Measurements from ENCODE around the gene ALAS1. TPM values are rescaled to one million over a fixed set of nuclear protein-coding genes. Genes with fewer than 3 reads are reported as not detected.

ALAS1 gene
- total and polyA plus RNA-seq, 2 experiments from 2014 or later, result 17.8 to 42.8 TPM

DNA sequence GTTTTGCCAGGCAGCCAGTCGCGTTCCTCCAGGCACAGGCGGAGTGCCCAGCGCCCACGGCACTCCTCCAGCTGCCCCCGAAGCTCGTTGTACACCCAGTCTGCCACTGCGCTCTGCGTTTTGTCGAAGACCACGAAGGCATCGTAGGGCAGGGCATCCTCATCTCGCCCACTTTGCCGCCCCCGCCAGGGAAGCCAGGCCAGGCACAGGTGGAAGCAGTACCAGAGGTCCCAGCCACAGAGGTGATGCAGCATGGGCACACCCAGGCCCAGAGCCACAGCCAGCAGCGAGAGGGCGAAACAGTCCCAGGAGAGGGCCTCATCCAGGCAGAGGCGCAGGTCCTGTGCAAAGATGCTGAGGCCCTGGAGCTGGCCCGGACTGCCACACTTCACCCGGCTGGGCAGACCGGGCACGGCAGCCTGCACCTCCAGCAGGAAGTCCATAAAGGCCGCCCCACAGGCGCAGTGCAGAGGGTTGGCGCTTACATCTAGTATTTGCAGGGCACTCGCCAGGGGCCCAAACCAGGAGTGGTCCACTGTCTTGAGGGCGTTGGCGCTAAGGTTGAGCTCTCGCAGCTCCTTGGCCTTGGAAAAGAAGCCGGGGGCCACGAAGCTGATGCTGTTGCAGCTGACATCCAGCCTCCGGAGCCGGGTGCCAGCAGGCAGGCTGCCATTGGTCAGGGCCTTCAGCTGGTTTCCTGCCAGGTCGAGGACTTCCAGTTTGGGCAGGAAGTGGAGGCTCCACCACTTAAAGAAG is 23.8 kb downstream of the ALAS1 start (continued):
- TF ChIP-seq, protein P1, sequence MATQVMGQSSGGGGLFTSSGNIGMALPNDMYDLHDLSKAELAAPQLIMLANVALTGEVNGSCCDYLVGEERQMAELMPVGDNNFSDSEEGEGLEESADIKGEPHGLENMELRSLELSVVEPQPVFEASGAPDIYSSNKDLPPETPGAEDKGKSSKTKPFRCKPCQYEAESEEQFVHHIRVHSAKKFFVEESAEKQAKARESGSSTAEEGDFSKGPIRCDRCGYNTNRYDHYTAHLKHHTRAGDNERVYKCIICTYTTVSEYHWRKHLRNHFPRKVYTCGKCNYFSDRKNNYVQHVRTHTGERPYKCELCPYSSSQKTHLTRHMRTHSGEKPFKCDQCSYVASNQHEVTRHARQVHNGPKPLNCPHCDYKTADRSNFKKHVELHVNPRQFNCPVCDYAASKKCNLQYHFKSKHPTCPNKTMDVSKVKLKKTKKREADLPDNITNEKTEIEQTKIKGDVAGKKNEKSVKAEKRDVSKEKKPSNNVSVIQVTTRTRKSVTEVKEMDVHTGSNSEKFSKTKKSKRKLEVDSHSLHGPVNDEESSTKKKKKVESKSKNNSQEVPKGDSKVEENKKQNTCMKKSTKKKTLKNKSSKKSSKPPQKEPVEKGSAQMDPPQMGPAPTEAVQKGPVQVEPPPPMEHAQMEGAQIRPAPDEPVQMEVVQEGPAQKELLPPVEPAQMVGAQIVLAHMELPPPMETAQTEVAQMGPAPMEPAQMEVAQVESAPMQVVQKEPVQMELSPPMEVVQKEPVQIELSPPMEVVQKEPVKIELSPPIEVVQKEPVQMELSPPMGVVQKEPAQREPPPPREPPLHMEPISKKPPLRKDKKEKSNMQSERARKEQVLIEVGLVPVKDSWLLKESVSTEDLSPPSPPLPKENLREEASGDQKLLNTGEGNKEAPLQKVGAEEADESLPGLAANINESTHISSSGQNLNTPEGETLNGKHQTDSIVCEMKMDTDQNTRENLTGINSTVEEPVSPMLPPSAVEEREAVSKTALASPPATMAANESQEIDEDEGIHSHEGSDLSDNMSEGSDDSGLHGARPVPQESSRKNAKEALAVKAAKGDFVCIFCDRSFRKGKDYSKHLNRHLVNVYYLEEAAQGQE (IDR thresholded peaks at IDR 0.05; ENCODE audit: unreplicated experiment), result no peak
- no peak for TF ChIP-seq EZH2phosphoT487 (IDR thresholded peaks at IDR 0.05; ENCODE audit: unreplicated experiment)
- TF ChIP-seq NANOG (IDR thresholded peaks at IDR 0.05; ENCODE audit: borderline replicate concordance), result no peak
- TF ChIP-seq CREB1 (CRISPR knock-in tag; IDR thresholded peaks at IDR 0.05; ENCODE audit: low read depth), result no peak
- no peak for TF ChIP-seq EZH2 (IDR thresholded peaks at IDR 0.05; ENCODE audit: low read depth, unreplicated experiment)
- TF ChIP-seq ZNF331 (CRISPR knock-in tag; IDR thresholded peaks at IDR 0.05; ENCODE audit: low read depth), result no peak
- TF ChIP-seq CTCF (conservative IDR thresholded peaks at IDR 0.05; ENCODE audit: low read depth in 2 of 2), result no peak
- TF ChIP-seq STAT1 (IDR thresholded peaks at IDR 0.05; ENCODE audit: unreplicated experiment), result no peak

DNA sequence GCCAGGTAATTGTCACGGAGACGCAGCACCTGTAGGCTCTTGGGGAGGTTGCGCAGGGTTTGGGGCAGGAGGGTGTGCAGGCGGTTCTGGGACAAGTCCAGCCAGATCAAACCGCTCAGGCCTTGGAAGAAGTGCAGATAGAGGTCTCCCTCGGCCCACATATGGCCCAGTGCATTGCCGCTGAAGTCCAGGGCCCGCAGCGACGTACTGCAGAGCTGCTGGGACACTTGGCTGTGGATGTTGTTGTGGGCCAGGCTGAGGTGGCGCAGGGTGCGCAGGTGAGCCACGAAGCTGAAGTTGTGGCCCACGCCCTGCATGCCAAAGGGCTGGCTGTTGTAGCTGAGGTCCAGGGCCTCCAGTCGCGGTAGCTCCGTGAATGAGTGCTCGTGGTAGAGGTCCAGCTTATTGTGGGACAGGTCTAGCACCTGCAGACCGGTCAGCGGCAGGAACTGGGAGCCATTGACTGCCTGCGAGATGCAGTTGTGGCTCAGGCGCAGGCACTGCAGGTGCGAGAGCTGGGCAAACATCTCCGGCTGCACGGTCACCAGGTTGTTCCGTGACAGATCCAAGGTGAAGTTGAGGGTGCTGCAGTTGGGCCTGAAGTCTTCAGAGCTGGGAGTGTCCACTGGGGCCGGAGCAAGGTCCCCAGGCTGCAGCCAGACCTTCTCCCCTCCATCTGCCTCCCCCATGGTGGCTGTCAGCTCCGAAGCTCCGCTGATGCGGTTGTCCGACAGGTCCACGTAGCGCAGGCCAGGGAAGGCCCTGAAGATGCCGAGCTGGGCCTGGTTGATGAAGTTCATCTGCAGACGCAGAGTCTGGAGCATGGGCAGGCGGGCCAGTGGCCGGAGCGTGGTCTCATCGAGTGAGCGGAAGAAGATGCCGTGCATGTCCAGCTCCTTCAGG is 24.6 kb downstream of the ALAS1 start:
- Mint-ChIP-seq H3K4me3 (no peak overlapping the region), H3K4me1 (peaks cover 11% of the 10 kb centered on the region), H3K9me3 (no peaks in the 10 kb centered on the region), H3K27ac (no peak overlapping the region), H3K36me3 (ENCODE audit: low read depth) (no peaks in the 10 kb centered on the region; the same call in 2 of the 3 replicates), H3K27me3 (ENCODE audit: insufficient read depth, low read depth, poor library complexity) (peaks cover 15% of the 10 kb centered on the region)
- H3K36me3 ChIP-seq (ENCODE audit: insufficient read depth), result no peaks in the 10 kb centered on the region
- H3K27me3 ChIP-seq (ENCODE audit: insufficient read depth), result no peaks in the 10 kb centered on the region
- no peaks in the 10 kb centered on the region for H3K79me2 ChIP-seq (replicated peaks; ENCODE audit: insufficient read depth)
- H3K4me2 ChIP-seq, result no peak overlapping the region
- H3K4me1 ChIP-seq (ENCODE audit: insufficient read depth), result peaks cover 3% of the 10 kb centered on the region
- no peaks in the 10 kb centered on the region for H3K9me2 ChIP-seq (ENCODE audit: insufficient read depth)
- no peak overlapping the region for H3K27ac ChIP-seq (ENCODE audit: low read depth)
- no peak for DNase-seq (ENCODE audit: low spot score)
- ATAC-seq, result no peak
- no peak overlapping the region for H3K4me3 ChIP-seq
- H3F3A ChIP-seq (replicated peaks; ENCODE audit: low read depth), result no peaks in the 10 kb centered on the region
- H4K20me1 ChIP-seq (replicated peaks; ENCODE audit: insufficient read depth), result no peaks in the 10 kb centered on the region
- no peak overlapping the region for H2AFZ ChIP-seq
- TF ChIP-seq, protein P2, sequence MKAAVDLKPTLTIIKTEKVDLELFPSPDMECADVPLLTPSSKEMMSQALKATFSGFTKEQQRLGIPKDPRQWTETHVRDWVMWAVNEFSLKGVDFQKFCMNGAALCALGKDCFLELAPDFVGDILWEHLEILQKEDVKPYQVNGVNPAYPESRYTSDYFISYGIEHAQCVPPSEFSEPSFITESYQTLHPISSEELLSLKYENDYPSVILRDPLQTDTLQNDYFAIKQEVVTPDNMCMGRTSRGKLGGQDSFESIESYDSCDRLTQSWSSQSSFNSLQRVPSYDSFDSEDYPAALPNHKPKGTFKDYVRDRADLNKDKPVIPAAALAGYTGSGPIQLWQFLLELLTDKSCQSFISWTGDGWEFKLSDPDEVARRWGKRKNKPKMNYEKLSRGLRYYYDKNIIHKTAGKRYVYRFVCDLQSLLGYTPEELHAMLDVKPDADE (IDR thresholded peaks at IDR 0.05), result no peak
- TF ChIP-seq EZH2phosphoT487 (IDR thresholded peaks at IDR 0.05; ENCODE audit: unreplicated experiment) (no peak), ZNF331 (CRISPR knock-in tag; IDR thresholded peaks at IDR 0.05; ENCODE audit: low read depth) (no peak), CREB1 (CRISPR knock-in tag; IDR thresholded peaks at IDR 0.05; ENCODE audit: low read depth) (no peak), EZH2 (IDR thresholded peaks at IDR 0.05; ENCODE audit: low read depth, unreplicated experiment) (no peak), POLR2AphosphoS5 (IDR thresholded peaks at IDR 0.05; ENCODE audit: low read depth) (no peak), CTCF (conservative IDR thresholded peaks at IDR 0.05; ENCODE audit: low read depth in 2 of 2) (no peak)
- TF ChIP-seq, protein P1 (IDR thresholded peaks at IDR 0.05; ENCODE audit: unreplicated experiment), result no peak

All from GM23338 (cell line).